Measurements from ENCODE around the gene COL6A6. TPM values are rescaled to one million over a fixed set of nuclear protein-coding genes. Genes with fewer than 3 reads are reported as not detected.
"Not testable (repeated sequence)": the region's sequence is repeated elsewhere in the genome, so short reads cannot be mapped to it uniquely, and the experiment has no call there.

The COL6A6 gene
- polyA plus RNA-seq, 5 donors, result 33.0 to 59.3 (median 54.3) TPM

- no peak for DNase-seq
Measured at GRCh38 chr3:130528120-130528519, 11.1 kb downstream of the COL6A6 start.

GRCh38 chr3:130529486-130530215 lies 12.7 kb downstream of the COL6A6 start:
- DNase-seq, result no peak

GRCh38 chr3:130533247-130533646 lies 16.3 kb downstream of the COL6A6 start:
- no peak for DNase-seq

- no peak for DNase-seq
Measured at GRCh38 chr3:130537673-130538304, 20.8 kb downstream of the COL6A6 start.

- DNase-seq, result no peak
Measured at GRCh38 chr3:130539005-130539404, 22.0 kb downstream of the COL6A6 start.

- DNase-seq, result no peak
Measured at GRCh38 chr3:130543322-130543721, 26.3 kb downstream of the COL6A6 start.

- no peak for DNase-seq
Measured at GRCh38 chr3:130546920-130547679, 30.1 kb downstream of the COL6A6 start.

GRCh38 chr3:130547680-130548065 lies 30.7 kb downstream of the COL6A6 start:
- not testable (repeated sequence) for DNase-seq

- DNase-seq, result no peak
Measured at GRCh38 chr3:130548356-130548755, 31.4 kb downstream of the COL6A6 start.

- DNase-seq, result peak; percentile 82 to 87
Measured at GRCh38 chr3:130557336-130558035, 40.5 kb downstream of the COL6A6 start.

- DNase-seq, result no peak
Measured at GRCh38 chr3:130558366-130558765, 41.4 kb downstream of the COL6A6 start.

- DNase-seq, result no peak
Measured at GRCh38 chr3:130565224-130565623, 48.2 kb downstream of the COL6A6 start.

Other genes starting within 250 kb of the COL6A6 start
- 1 to 10 TPM; 1.6 to 4.5 (median 3.2) TPM for gene COL6A5, start 171.5 kb upstream of the COL6A6 start, polyA plus RNA-seq (ENCODE audit: insufficient read depth in 1 of 5, insufficient read length in 5 of 5, low replicate concordance in 1 of 5)
- gene PIK3R4, start 229.7 kb downstream of the COL6A6 start, polyA plus RNA-seq (ENCODE audit: insufficient read depth in 1 of 5, insufficient read length in 5 of 5, low replicate concordance in 1 of 5), result 10 to 100 TPM; 44.4 to 50.9 (median 49.2) TPM